Measurements from ENCODE around the gene TMEM82. TPM values are rescaled to one million over a fixed set of nuclear protein-coding genes. Genes with fewer than 3 reads are reported as not detected.
A peak's percentile ranks its signal among the peaks of the same experiment; 100 is the strongest.

Gene TMEM82
- total RNA-seq, 1 donor from 2014 or later = not detected

GRCh38 chr1:15796086-15796462 is 53.8 kb downstream of the TMEM82 start:
- Mint-ChIP-seq H3K4me1 (ENCODE audit: low read depth, unreplicated experiment) (peaks cover 52% of the 10 kb centered on the region), H3K27me3 (ENCODE audit: low read depth, unreplicated experiment) (no peaks in the 10 kb centered on the region), H3K4me3 (ENCODE audit: unreplicated experiment) (peak overlapping the region; percentile 3), H3K9me3 (ENCODE audit: unreplicated experiment) (no peaks in the 10 kb centered on the region), H3K27ac (ENCODE audit: unreplicated experiment) (peak overlapping the region; percentile 98), H3K36me3 (ENCODE audit: low read depth, unreplicated experiment) (no peaks in the 10 kb centered on the region)
- no peak for DNase-seq (ENCODE audit: low read depth)
- H2AFZ ChIP-seq (ENCODE audit: low read depth, low read length) = no peak overlapping the region
- FAIRE-seq = no peak
- TF ChIP-seq EZH2 (IDR thresholded peaks at IDR 0.05; ENCODE audit: insufficient read depth, low read length) = no peak
- no peak for TF ChIP-seq CTCF (IDR thresholded peaks at IDR 0.05; ENCODE audit: insufficient read depth, low read depth, low read length)
- H3K4me2 ChIP-seq (ENCODE audit: low read length) = peak overlapping the region; percentile 79
- H3K36me3 ChIP-seq (ENCODE audit: insufficient read depth, low read length) = no peaks in the 10 kb centered on the region
- H3K4me3 ChIP-seq (ENCODE audit: insufficient read depth, low read depth, low read length) = peak overlapping the region; percentile 20
- H3K27me3 ChIP-seq (ENCODE audit: insufficient read depth, low read length) = no peaks in the 10 kb centered on the region
- no peaks in the 10 kb centered on the region for H3K79me2 ChIP-seq (ENCODE audit: insufficient read depth, low read length)
- peak overlapping the region; percentile 94 for H3K27ac ChIP-seq (ENCODE audit: low read depth, low read length)
- H3K9ac ChIP-seq (ENCODE audit: low read length) = peak overlapping the region; percentile 74
- H3K4me1 ChIP-seq (ENCODE audit: insufficient read depth, low read length) = peaks cover 58% of the 10 kb centered on the region
- no peaks in the 10 kb centered on the region for H3K9me3 ChIP-seq (ENCODE audit: insufficient read depth, low read depth, low read length)
- no peaks in the 10 kb centered on the region for H4K20me1 ChIP-seq (ENCODE audit: insufficient read depth, low read length)

Other genes with a start within 250 kb of the TMEM82 start
- gene CASP9, start 218.3 kb upstream of the TMEM82 start, total RNA-seq = 7.3 and 8.5 TPM in 2 replicates
- 19.6 and 20.7 TPM in 2 replicates for gene DNAJC16, start 215.7 kb upstream of the TMEM82 start, total RNA-seq
- 0.41 and 0.53 TPM in 2 replicates for gene AGMAT, start 157.4 kb upstream of the TMEM82 start, total RNA-seq
- gene DDI2, start 125.0 kb upstream of the TMEM82 start, total RNA-seq = 24.1 and 26.1 TPM in 2 replicates
- gene PLEKHM2, start 58.2 kb upstream of the TMEM82 start, total RNA-seq = 46.4 and 48.3 TPM in 2 replicates
- 0.73 and 1.0 TPM in 2 replicates for gene SLC25A34, start 6.2 kb upstream of the TMEM82 start, total RNA-seq
- 170 and 179 TPM in 2 replicates for gene FBLIM1, start 16.3 kb downstream of the TMEM82 start, total RNA-seq
- 1.3 and 1.7 TPM in 2 replicates for gene UQCRHL, start 65.2 kb downstream of the TMEM82 start, total RNA-seq
- gene SPEN, start 105.2 kb downstream of the TMEM82 start, total RNA-seq = 33.2 and 35.0 TPM in 2 replicates
- 28.1 and 28.8 TPM in 2 replicates for gene ZBTB17, start 233.6 kb downstream of the TMEM82 start, total RNA-seq

Measured in astrocyte (in vitro differentiated cells and primary cell).